Measurements from ENCODE around the gene PPFIA3. TPM values are rescaled to one million over a fixed set of nuclear protein-coding genes. Genes with fewer than 3 reads are reported as not detected.

Gene PPFIA3
- total and polyA plus RNA-seq, 2 donors (not counting 1 experiment from before 2014, with no cell fraction given): 0.62 to 1.3 TPM

DNA sequence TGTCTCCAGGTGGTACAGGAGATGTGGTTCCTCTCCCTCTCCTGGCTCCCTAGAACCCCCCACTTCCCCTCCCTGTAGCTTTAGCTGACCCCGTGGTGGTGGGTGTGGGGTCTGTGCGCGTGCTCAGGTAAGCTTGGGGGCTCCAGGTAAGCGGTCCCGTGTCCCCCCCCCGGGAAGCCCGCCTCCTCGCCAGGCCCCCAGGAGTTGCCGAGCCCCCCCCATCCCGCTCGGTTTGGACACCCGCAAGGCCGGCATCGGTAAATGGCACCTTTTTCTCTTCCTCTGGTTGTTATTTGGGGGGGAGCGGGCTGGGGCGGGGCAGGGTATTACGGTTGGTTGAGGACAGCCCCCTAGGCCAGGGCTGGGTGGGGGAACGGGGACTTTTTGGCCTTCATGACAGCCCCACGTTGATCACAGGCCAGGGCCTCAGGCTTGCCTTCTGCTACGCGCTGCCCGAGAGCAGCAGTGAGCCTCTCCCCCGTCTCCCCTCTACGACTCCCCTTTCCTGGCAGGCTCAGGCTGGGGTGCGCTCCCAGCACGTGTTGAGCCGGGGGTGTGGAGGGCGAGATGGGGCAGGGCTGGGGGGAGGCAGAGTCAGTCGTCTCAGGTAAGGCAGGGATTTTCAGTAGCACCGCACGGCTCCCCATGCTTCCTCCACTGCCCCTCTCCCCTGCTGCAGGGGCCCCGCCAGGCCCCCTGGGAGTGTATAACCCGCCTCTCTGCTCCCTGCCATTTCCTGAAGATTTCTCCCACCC is 15.8 kb upstream of the PPFIA3 start:
- H3K4me1 ChIP-seq (ENCODE audit: control insufficient read depth, extremely low read depth, insufficient read depth, low read length): no peaks in the 10 kb centered on the region
- no peak overlapping the region for H3K9ac ChIP-seq (ENCODE audit: insufficient read depth, low read length)
- no peak for TF ChIP-seq EZH2 (IDR thresholded peaks at IDR 0.05; ENCODE audit: low read length, missing control alignments)
- TF ChIP-seq, protein P1, sequence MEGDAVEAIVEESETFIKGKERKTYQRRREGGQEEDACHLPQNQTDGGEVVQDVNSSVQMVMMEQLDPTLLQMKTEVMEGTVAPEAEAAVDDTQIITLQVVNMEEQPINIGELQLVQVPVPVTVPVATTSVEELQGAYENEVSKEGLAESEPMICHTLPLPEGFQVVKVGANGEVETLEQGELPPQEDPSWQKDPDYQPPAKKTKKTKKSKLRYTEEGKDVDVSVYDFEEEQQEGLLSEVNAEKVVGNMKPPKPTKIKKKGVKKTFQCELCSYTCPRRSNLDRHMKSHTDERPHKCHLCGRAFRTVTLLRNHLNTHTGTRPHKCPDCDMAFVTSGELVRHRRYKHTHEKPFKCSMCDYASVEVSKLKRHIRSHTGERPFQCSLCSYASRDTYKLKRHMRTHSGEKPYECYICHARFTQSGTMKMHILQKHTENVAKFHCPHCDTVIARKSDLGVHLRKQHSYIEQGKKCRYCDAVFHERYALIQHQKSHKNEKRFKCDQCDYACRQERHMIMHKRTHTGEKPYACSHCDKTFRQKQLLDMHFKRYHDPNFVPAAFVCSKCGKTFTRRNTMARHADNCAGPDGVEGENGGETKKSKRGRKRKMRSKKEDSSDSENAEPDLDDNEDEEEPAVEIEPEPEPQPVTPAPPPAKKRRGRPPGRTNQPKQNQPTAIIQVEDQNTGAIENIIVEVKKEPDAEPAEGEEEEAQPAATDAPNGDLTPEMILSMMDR (conservative IDR thresholded peaks at IDR 0.05 in 1 of 2, IDR thresholded peaks at IDR 0.05 in 1 of 2; ENCODE audit: low read depth in 1 of 2, low read length in 2 of 2): no peak
- no peak overlapping the region for H3K4me2 ChIP-seq (ENCODE audit: extremely low read depth, insufficient read depth, low read length)
- H3K27ac ChIP-seq (ENCODE audit: insufficient read depth, low read length): no peak overlapping the region
- H3K36me3 ChIP-seq (ENCODE audit: control insufficient read depth, insufficient read depth, low read length): peaks cover 56% of the 10 kb centered on the region
- H3K27me3 ChIP-seq (ENCODE audit: control insufficient read depth, insufficient read depth, low read length): no peaks in the 10 kb centered on the region
- no peak overlapping the region for H2AFZ ChIP-seq (ENCODE audit: low read length)
- no peak for DNase-seq (ENCODE audit: low read depth in 2 of 2)
- H3K9me3 ChIP-seq (ENCODE audit: control insufficient read depth, insufficient read depth, low read depth, low read length): no peaks in the 10 kb centered on the region
- H3K79me2 ChIP-seq (ENCODE audit: control insufficient read depth, insufficient read depth, low read length): peaks cover 11% of the 10 kb centered on the region
- H4K20me1 ChIP-seq (ENCODE audit: control insufficient read depth, extremely low read depth, insufficient read depth, low read length): no peaks in the 10 kb centered on the region
- H3K4me3 ChIP-seq (replicated peaks in 1 of 4; ENCODE audit: control extremely low read depth in 1 of 4, insufficient read depth in 1 of 4, low read depth in 3 of 4, low read length in 4 of 4): no peak overlapping the region

- no peak overlapping the region for H3K4me3 ChIP-seq (replicated peaks in 1 of 4; ENCODE audit: control extremely low read depth in 1 of 4, insufficient read depth in 1 of 4, low read depth in 3 of 4, low read length in 4 of 4)
- no peaks in the 10 kb centered on the region for H3K9me3 ChIP-seq (ENCODE audit: control insufficient read depth, insufficient read depth, low read depth, low read length)
- H3K27me3 ChIP-seq (ENCODE audit: control insufficient read depth, insufficient read depth, low read length): no peaks in the 10 kb centered on the region
- peaks cover 58% of the 10 kb centered on the region for H3K36me3 ChIP-seq (ENCODE audit: control insufficient read depth, insufficient read depth, low read length)
- DNase-seq (ENCODE audit: low read depth in 2 of 2): no peak
- TF ChIP-seq EZH2 (IDR thresholded peaks at IDR 0.05; ENCODE audit: low read length, missing control alignments): no peak
- TF ChIP-seq, protein P1 (conservative IDR thresholded peaks at IDR 0.05 in 1 of 2, IDR thresholded peaks at IDR 0.05 in 1 of 2; ENCODE audit: low read depth in 1 of 2, low read length in 2 of 2): no peak
- H3K9ac ChIP-seq (ENCODE audit: insufficient read depth, low read length): no peak overlapping the region
- H4K20me1 ChIP-seq (ENCODE audit: control insufficient read depth, extremely low read depth, insufficient read depth, low read length): no peaks in the 10 kb centered on the region
- no peaks in the 10 kb centered on the region for H3K4me1 ChIP-seq (ENCODE audit: control insufficient read depth, extremely low read depth, insufficient read depth, low read length)
- H3K4me2 ChIP-seq (ENCODE audit: extremely low read depth, insufficient read depth, low read length): no peak overlapping the region
- H2AFZ ChIP-seq (ENCODE audit: low read length): no peak overlapping the region
- H3K79me2 ChIP-seq (ENCODE audit: control insufficient read depth, insufficient read depth, low read length): peaks cover 9% of the 10 kb centered on the region
- H3K27ac ChIP-seq (ENCODE audit: insufficient read depth, low read length): no peak overlapping the region
Measured at GRCh38 chr19:49104229-49104864, 15.0 kb upstream of the PPFIA3 start.

- H3K27me3 ChIP-seq (ENCODE audit: control insufficient read depth, insufficient read depth, low read length): no peaks in the 10 kb centered on the region
- H3K36me3 ChIP-seq (ENCODE audit: control insufficient read depth, insufficient read depth, low read length): peaks cover 45% of the 10 kb centered on the region
- DNase-seq (ENCODE audit: low read depth in 2 of 2): peak; percentile 36 to 41
- H3K4me3 ChIP-seq (replicated peaks in 1 of 4; ENCODE audit: control extremely low read depth in 1 of 4, insufficient read depth in 1 of 4, low read depth in 3 of 4, low read length in 4 of 4): no peak overlapping the region
- H2AFZ ChIP-seq (ENCODE audit: low read length): no peak overlapping the region
- H3K4me2 ChIP-seq (ENCODE audit: extremely low read depth, insufficient read depth, low read length): no peak overlapping the region
- no peak for TF ChIP-seq EZH2 (IDR thresholded peaks at IDR 0.05; ENCODE audit: low read length, missing control alignments)
- TF ChIP-seq, protein P1 (conservative IDR thresholded peaks at IDR 0.05 in 1 of 2, IDR thresholded peaks at IDR 0.05 in 1 of 2; ENCODE audit: low read depth in 1 of 2, low read length in 2 of 2): peak; percentile 57 to 79
- H3K9me3 ChIP-seq (ENCODE audit: control insufficient read depth, insufficient read depth, low read depth, low read length): no peaks in the 10 kb centered on the region
- no peaks in the 10 kb centered on the region for H3K4me1 ChIP-seq (ENCODE audit: control insufficient read depth, extremely low read depth, insufficient read depth, low read length)
- H3K27ac ChIP-seq (ENCODE audit: insufficient read depth, low read length): no peak overlapping the region
- H3K79me2 ChIP-seq (ENCODE audit: control insufficient read depth, insufficient read depth, low read length): no peaks in the 10 kb centered on the region
- no peaks in the 10 kb centered on the region for H4K20me1 ChIP-seq (ENCODE audit: control insufficient read depth, extremely low read depth, insufficient read depth, low read length)
- H3K9ac ChIP-seq (ENCODE audit: insufficient read depth, low read length): no peak overlapping the region
Measured at GRCh38 chr19:49106648-49107135, 12.7 kb upstream of the PPFIA3 start.

Data from fibroblast of lung (primary cell).